HG02759 (cell line): ENCODE data around the gene PGAP3.

Source experiments
- ATAC-seq: cut with Tn5 transposase; IDR thresholded peaks from one replicate; pipeline ENCODE4 v1.9.1; 2021; ENCODE audit warnings: mild to moderate bottlenecking, moderate library complexity; ENCODE audit not compliant: unreplicated experiment

The PGAP3 gene

DNA sequence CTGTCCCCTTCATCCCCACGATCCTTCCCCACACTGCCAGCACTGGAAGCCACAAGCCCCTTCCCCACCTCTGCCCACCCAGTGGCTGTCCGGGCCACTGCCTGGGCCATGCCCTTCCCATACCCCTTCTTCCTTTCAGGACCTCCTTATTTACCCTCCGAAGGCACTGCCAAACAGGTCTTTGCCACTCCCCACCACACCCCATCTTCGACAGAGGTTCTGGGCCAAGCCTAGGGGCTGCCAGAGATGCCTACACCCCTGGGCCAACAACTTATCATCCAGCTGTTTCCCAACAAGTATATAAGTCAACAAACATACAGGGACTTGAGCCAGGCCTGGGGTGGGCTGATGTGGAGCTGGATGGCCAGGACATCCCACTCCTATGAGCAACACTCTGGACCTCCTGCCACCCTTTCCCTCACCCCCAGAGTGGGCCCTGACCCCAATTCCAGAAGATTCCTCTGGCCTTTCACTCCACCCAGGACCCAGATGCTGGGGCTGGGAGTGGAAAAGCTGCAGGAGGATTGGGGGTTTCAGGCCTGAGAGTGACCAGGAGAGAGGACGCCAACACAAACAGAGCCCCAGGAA is 62.6 kb downstream of the PGAP3 start:
- no peak for ATAC-seq

GRCh38 chr17:39624313-39624712 is 63.5 kb downstream of the PGAP3 start:
- ATAC-seq: no peak

DNA sequence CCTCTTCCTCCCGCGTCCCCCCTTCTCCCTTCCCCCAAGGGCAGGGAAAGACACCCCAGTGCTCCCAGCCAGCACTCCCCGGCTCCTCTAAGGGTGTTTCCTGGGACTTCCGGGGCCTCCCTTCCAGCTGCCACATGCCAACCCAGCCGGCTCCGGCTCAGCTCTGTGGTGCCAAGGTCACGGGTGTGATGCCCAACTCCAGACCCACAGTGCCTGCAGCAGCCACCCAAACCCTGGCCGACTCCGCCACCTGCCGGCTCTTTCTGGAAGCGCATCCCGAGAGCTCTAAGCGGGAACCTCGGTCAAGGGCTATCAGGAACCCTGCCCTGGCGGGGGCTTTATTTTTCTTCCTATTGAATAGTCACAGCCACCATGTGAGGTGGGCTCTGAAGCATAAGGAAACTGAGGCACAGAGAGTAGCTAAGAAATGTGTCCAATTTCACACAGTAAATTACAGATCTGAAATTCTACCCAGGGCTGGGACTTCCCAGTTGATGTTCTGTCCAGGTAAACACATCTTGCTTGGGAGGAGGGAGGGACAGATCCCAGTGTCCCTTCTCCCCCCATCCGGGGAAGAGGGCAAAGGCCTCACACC is 64.4 kb downstream of the PGAP3 start:
- ATAC-seq: peak; percentile 48

DNA sequence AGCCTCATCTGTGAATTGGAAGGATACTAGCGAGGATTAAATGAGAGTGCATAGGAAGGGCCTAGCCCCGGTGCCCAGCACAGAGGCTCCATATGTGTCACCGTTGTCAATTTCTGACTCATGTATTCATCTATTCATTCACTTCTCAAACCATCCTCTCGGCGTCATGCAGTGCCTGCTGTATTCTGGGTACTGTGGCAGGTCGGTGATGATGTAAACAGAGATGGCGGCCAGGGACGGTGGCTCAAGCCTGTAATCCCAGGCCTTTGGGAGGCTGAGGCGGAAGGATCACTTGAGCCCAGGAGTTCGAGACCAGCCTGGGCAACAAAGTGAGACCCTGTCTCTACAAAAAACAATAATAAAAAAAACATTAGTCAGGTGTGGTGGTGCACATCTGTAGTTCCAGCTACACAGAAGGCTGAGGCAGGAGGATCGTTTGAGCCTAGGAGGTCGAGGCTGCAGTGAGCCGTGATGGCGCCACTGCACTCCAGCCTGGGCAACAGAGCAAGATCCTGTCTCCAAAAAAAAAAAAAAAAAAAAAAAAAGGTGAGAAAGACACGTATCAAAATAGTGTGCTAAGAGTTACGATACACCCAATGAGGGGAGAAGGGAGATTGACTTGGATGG is 65.4 kb downstream of the PGAP3 start:
- ATAC-seq: no peak

DNA sequence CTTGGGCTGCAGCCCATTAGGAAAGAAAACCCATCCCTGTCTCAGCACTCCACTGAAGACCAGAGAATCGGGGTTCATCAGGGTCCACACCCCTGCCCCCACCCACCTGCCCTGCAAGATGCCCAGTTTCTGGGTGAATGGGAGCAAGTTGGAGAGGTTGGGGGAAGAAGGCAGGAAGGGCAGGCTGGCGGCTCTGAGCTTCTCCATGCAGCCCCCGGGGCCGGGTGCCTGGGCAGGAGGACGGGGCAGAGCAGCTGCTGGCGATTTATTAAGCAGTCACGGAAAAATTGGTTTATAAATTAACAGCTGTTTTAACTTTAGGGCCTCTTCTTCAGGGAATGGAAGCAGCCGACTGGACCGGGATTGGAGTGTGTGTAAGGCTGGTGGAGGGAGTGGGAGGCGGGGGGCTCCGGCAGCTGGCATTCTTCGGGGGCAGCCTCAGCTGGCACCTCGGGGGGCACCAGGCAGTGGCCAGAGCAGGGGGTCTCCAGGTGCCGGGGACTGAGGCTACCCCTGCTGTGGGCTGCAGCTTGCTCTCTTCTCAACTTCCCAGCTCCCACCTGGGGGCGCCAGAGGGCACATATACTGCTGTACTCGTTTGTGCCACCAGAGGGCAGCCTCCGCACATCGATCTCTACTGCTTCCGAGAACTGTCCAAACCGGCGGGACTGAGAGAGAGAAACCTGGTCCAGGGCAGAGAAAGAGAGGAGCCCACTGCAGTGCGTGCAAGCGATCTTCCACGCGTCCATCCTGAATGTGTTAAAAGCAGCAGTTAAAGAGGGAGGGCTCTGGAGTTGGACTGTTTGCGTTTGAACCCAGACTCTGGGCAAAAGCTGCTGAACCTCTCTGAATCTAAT is 66.1 kb downstream of the PGAP3 start:
- ATAC-seq: no peak
